Memory B cell (primary cell): ENCODE measurements around the gene HIC1.

Source experiments
- ATAC-seq: fragments of 150-1000 bp; cut with Tn5 transposase; 2 replicates; pipeline ENCODE4 v1.10.0; 2021; ENCODE audit warnings: low read depth, mild to moderate bottlenecking, moderate library complexity
- DNase-seq, 2 donors: peaks; one replicate each; pipeline ENCODE4 v3.0.0; 2022; ENCODE audit warnings: low spot score in 2 of 2
- H3K27ac Mint-ChIP-seq: one replicate; pipeline ENCODE4 v1.8.0; 2022; ENCODE audit warnings: mild to moderate bottlenecking, moderate library complexity, mixed read lengths
- H3K27me3 Mint-ChIP-seq: one replicate; pipeline ENCODE4 v1.8.0; 2022; ENCODE audit warnings: mixed read lengths
- H3K36me3 Mint-ChIP-seq: one replicate; pipeline ENCODE4 v1.8.0; 2022; ENCODE audit warnings: mild to moderate bottlenecking, mixed read lengths
- H3K4me1 Mint-ChIP-seq: one replicate; pipeline ENCODE4 v1.8.0; 2022; ENCODE audit warnings: mixed read lengths
- H3K4me3 Mint-ChIP-seq: one replicate; pipeline ENCODE4 v1.8.0; 2022; ENCODE audit warnings: mild to moderate bottlenecking, moderate library complexity, mixed read lengths
- H3K9me3 Mint-ChIP-seq: one replicate; pipeline ENCODE4 v1.8.0; 2022; ENCODE audit warnings: mixed read lengths

HIC1 gene

DNA sequence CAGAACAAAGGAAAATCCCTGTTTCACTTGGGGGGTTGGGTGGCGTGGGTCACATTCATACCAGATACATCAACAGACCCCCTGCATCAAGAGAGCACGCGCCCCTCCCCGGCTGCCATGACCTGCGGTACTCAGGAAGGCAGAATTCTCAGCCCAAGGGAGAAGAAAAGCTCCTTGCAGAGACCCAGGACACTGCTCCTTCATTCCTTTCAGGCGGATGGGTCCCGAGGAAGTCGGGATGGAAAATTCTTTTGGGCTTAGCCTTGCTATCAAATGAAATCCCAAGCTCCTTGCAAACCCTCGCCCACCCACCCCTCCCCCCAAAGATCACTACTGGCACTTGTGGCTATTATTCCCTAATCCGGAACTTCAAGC, 40.6 kb downstream of the HIC1 start:
- H3K9me3 Mint-ChIP-seq: no peaks in the 10 kb centered on the region
- H3K4me3 Mint-ChIP-seq: no peak overlapping the region
- peaks cover 12% of the 10 kb centered on the region for H3K4me1 Mint-ChIP-seq
- DNase-seq: no peak
- H3K36me3 Mint-ChIP-seq: peaks cover 6% of the 10 kb centered on the region
- H3K27ac Mint-ChIP-seq: no peak overlapping the region
- H3K27me3 Mint-ChIP-seq: no peaks in the 10 kb centered on the region
- no peak for ATAC-seq

GRCh38 chr17:2101448-2102257, 46.8 kb downstream of the HIC1 start:
- Mint-ChIP-seq H3K27me3 (no peaks in the 10 kb centered on the region), H3K27ac (no peak overlapping the region), H3K4me3 (no peak overlapping the region), H3K36me3 (peaks cover 4% of the 10 kb centered on the region), H3K9me3 (no peaks in the 10 kb centered on the region), H3K4me1 (peaks cover 5% of the 10 kb centered on the region)
- ATAC-seq (peak; percentile 65), DNase-seq (no peak)

DNA sequence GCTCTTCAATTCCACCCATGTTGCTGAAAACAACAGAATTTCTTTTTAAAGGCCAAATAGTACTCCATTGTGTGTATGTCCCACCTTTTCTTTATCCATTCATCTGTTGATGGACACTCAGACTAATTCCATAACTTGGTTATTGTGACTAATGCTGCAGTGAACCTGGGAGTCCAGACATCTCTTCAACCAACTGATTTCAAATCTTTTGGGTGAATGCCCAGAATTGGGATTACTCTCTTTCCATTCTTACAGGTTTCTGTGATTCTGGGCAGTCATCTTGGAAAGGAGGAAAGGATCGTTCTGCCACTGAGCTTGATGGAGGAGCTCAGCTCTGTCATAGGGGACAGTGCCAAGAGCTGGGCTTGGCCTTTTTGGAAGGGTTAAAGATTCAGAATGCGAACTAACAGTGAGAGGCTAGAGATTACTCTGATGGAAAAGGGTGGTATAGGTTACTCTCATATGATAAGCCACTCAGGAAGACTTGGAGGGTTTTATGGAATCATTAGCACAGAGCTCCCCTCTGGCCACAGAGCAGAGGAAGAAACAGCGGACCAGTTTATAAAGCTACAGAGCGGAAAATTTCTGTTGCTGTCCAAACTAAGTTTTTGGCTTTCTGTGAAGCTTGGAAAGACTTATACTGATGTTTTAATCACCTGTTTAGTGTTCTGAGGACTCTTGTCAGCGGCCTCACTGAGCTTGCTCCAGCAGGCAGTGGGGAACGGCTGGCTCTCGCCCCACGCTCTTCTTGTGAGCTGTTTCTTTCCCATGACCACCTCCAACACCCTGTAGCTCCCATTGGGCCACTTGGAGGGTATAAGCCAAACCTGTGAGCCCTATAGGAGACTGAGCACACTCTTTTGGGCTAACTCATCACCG, 48.3 kb downstream of the HIC1 start:
- H3K36me3 Mint-ChIP-seq: peaks cover 8% of the 10 kb centered on the region
- H3K27me3 Mint-ChIP-seq: no peaks in the 10 kb centered on the region
- peaks cover 3% of the 10 kb centered on the region for H3K4me1 Mint-ChIP-seq
- ATAC-seq: no peak
- H3K9me3 Mint-ChIP-seq: no peaks in the 10 kb centered on the region
- DNase-seq: no peak
- no peak overlapping the region for H3K4me3 Mint-ChIP-seq
- H3K27ac Mint-ChIP-seq: no peak overlapping the region

DNA sequence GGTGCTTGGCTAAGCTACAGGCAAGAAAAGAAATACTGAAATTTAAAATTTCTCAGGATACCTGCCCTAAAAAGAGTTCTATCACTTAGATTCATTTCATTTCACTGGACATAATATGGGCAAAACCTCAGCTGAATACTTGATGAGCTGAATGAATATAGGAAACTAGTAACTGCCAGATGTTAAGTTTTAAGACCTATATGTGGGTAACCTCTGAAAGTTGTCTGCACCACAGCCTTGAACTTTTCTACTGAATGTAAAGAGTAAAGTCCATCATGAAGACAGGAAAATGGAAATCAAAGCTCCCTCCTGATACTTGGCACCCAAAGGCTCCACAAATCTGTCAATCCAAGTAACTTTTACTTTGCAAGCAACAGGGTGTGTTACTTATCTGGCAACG, 50.8 kb downstream of the HIC1 start:
- peaks cover 10% of the 10 kb centered on the region for H3K36me3 Mint-ChIP-seq
- H3K9me3 Mint-ChIP-seq: no peaks in the 10 kb centered on the region
- H3K4me1 Mint-ChIP-seq: peaks cover 5% of the 10 kb centered on the region
- H3K27me3 Mint-ChIP-seq: no peaks in the 10 kb centered on the region
- ATAC-seq: no peak
- H3K4me3 Mint-ChIP-seq: no peak overlapping the region
- no peak for DNase-seq
- no peak overlapping the region for H3K27ac Mint-ChIP-seq

DNA sequence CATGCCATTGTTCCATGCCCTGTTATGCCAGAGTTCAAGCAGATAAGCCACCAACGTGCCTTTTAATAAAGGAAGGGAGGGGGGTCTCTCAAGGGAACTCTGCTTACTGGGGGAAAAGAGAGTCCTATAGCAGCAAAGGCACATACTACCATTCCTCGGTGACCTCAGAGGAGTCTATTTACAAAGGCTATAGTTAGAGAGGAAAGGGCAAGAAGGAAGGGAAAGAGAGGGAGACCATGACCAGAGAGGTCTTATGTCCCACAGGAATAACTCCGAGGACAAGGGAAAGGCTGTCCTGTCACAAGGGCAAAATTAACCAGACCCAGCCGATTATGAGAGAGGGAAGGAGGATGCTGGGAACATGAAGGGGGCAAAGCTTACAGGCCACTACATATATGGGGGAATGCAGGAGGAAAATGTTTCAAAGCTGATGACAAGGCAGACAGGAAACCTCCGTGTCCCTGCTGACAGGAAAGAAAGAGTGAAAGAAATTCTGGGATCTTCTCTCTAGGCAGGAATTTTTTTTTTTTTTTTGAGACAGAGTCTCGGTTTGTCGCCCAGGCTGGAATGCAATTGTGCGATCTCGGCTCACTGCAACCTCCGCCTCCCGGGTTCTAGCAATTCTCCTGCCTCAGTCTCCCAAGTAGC, 51.5 kb downstream of the HIC1 start:
- Mint-ChIP-seq H3K4me1 (peaks cover 5% of the 10 kb centered on the region), H3K27ac (no peak overlapping the region), H3K27me3 (no peaks in the 10 kb centered on the region)

GRCh38 chr17:2107050-2107449, 52.1 kb downstream of the HIC1 start:
- peaks cover 10% of the 10 kb centered on the region for H3K36me3 Mint-ChIP-seq
- no peak for ATAC-seq
- H3K4me3 Mint-ChIP-seq: no peak overlapping the region
- H3K9me3 Mint-ChIP-seq: no peaks in the 10 kb centered on the region
- no peak for DNase-seq
- H3K4me1 Mint-ChIP-seq: peaks cover 5% of the 10 kb centered on the region
- no peaks in the 10 kb centered on the region for H3K27me3 Mint-ChIP-seq
- no peak overlapping the region for H3K27ac Mint-ChIP-seq

More for the DNA sequence above, 51.5 kb downstream of the HIC1 start:
- ATAC-seq (no peak), DNase-seq (no peak)
- no peak overlapping the region for H3K4me3 Mint-ChIP-seq
- peaks cover 10% of the 10 kb centered on the region for H3K36me3 Mint-ChIP-seq
- no peaks in the 10 kb centered on the region for H3K9me3 Mint-ChIP-seq

DNA sequence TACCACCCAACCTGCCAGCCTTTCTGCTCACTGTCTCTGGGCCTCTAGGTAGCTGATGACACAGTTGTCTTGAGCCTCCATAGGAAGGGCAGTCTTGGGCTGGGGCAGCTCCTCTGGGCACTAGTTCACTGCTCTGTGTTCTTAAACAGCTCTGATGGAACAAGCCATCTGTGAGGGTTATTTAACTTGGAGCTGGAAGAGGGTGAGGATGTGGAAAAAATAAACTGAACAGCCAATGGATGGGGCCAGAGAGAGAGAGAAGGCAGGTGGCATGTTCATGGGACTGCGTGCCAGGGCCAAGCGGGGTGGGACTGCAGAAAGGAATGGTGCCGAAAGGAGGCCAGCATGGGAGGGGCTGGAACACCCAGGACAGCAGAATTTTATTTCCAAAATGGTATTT, 52.6 kb downstream of the HIC1 start:
- Mint-ChIP-seq H3K27me3 (no peaks in the 10 kb centered on the region), H3K9me3 (no peaks in the 10 kb centered on the region), H3K36me3 (peaks cover 10% of the 10 kb centered on the region), H3K4me1 (peaks cover 5% of the 10 kb centered on the region), H3K27ac (no peak overlapping the region), H3K4me3 (no peak overlapping the region)
- ATAC-seq (no peak), DNase-seq (no peak)

DNA sequence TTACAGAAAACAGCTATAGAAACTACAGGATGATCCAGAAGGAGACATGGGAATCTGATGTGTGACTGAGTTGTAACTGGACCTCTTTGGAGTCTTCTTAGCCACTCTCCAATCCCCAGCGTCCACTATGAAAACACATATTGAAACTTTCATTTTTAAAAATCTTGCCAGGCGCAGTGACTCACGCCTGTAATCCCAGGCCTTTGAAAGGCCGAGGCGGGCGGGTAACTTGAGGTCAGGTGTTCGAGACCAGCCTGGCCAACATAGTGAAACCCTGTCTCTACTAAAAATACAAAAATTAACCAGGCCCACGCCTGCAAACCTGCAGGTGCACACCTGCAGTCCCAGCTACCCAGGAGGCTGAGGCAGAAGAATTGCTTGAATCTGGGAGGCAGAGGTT, 53.3 kb downstream of the HIC1 start:
- no peak overlapping the region for H3K4me3 Mint-ChIP-seq
- no peak for DNase-seq
- no peak overlapping the region for H3K27ac Mint-ChIP-seq
- no peaks in the 10 kb centered on the region for H3K9me3 Mint-ChIP-seq
- no peak for ATAC-seq
- H3K4me1 Mint-ChIP-seq: peaks cover 5% of the 10 kb centered on the region
- no peaks in the 10 kb centered on the region for H3K27me3 Mint-ChIP-seq
- H3K36me3 Mint-ChIP-seq: peaks cover 8% of the 10 kb centered on the region

- DNase-seq: no peak
- Mint-ChIP-seq H3K27ac (no peak overlapping the region), H3K27me3 (no peaks in the 10 kb centered on the region), H3K4me3 (no peak overlapping the region), H3K4me1 (peaks cover 5% of the 10 kb centered on the region), H3K36me3 (peaks cover 7% of the 10 kb centered on the region), H3K9me3 (no peaks in the 10 kb centered on the region)
- no peak for ATAC-seq
Measured at GRCh38 chr17:2110436-2110835, 55.5 kb downstream of the HIC1 start.

DNA sequence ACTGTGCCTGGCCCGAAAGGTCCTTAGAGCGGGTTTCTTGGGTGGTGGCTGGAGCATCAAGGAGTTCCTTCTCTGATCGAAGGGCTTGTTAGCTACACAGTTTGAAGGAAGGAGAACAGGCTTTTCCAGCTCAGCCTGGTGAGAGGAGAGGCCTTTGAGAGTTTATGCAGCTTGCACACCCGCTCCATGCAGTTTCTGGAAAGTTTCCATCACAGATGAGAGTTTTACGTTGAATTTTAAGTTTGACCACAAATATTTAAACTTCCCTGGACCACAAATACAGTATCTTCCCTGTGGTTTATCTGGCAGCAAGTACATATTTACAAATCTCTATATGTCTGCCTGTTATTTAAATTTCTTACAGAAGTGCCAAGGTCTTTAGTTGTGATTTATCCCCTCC, 56.8 kb downstream of the HIC1 start:
- peaks cover 7% of the 10 kb centered on the region for H3K36me3 Mint-ChIP-seq

More for the DNA sequence above, 56.8 kb downstream of the HIC1 start:
- Mint-ChIP-seq H3K4me3 (no peak overlapping the region), H3K9me3 (no peaks in the 10 kb centered on the region), H3K27ac (no peak overlapping the region), H3K27me3 (no peaks in the 10 kb centered on the region), H3K4me1 (peaks cover 2% of the 10 kb centered on the region)
- ATAC-seq: no peak
- DNase-seq: no peak
